ENCODE data around the gene GREB1. TPM values are rescaled to one million over a fixed set of nuclear protein-coding genes. Genes with fewer than 3 reads are reported as not detected.

GREB1 gene
- total RNA-seq, 1 experiment from 2014 or later, result 0.90 TPM

DNA sequence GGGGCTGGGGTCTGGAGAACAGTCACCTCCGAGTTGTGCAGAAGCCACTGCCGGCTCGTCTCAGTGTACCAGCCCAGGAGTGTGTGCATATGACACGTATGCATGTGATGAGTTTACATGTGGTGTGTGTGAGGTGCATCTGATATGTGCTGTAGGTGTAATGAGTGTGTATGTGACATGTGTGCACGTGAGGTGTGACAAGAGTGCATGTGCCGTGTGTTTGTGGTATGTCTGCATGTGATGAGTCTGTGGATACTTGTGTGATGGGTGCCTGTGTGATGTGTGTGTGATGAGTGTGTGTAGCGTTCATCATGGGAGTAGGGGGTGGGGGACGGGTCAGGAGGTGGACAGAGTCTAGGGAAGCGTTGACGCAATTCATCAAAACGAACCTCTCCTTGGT is 123.3 kb downstream of the GREB1 start:
- TF ChIP-seq, protein P1, sequence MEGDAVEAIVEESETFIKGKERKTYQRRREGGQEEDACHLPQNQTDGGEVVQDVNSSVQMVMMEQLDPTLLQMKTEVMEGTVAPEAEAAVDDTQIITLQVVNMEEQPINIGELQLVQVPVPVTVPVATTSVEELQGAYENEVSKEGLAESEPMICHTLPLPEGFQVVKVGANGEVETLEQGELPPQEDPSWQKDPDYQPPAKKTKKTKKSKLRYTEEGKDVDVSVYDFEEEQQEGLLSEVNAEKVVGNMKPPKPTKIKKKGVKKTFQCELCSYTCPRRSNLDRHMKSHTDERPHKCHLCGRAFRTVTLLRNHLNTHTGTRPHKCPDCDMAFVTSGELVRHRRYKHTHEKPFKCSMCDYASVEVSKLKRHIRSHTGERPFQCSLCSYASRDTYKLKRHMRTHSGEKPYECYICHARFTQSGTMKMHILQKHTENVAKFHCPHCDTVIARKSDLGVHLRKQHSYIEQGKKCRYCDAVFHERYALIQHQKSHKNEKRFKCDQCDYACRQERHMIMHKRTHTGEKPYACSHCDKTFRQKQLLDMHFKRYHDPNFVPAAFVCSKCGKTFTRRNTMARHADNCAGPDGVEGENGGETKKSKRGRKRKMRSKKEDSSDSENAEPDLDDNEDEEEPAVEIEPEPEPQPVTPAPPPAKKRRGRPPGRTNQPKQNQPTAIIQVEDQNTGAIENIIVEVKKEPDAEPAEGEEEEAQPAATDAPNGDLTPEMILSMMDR (IDR thresholded peaks at IDR 0.05; ENCODE audit: unreplicated experiment), result no peak
- intact Hi-C loops (cut with micrococcal nuclease; ENCODE audit: unreplicated experiment), result no loop called here
- no TSS peak for BruUV-seq (replicated peaks)
- no peaks in the 10 kb centered on the region for H3K36me3 Mint-ChIP-seq (ENCODE audit: insufficient read depth, unreplicated experiment)
- no peak for DNase-seq
- H3K4me3 Mint-ChIP-seq (ENCODE audit: low read depth, unreplicated experiment), result peak overlapping the region; percentile 62
- no peak overlapping the region for H3K27ac Mint-ChIP-seq (ENCODE audit: unreplicated experiment)
- H3K4me1 Mint-ChIP-seq (ENCODE audit: low read depth, unreplicated experiment), result peaks cover 10% of the 10 kb centered on the region
- CTCF ChIA-PET, result interaction anchor here (0.8 to 1.0 kb wide), 2 partner anchors 23 to 73 kb away, joined by 3 read pairs; no protein-coding TSS in a partner anchor
- H3K27me3 Mint-ChIP-seq (ENCODE audit: unreplicated experiment), result peaks cover 35% of the 10 kb centered on the region
- peaks cover 3% of the 10 kb centered on the region for H3K9me3 Mint-ChIP-seq (ENCODE audit: low read depth, unreplicated experiment)

DNA sequence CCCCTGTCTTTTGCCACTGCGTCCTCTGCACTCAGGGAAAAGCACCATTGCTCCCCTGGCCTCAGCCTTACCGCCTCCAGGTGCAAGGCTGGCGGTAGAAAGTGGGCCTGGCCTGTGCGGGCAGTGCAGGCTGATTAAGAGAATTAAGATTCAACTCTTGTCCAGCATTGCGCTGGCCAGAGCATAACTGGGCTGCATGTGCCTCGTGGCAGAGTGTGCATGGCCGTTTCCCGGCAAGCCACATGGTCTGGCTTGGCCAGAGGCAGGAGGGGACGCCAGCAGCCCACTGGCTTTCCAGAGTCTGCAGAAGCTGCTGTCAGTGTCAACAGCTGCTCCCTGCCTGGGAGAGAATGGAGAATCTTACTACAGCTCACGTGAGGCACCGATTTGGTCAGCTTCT is 123.8 kb downstream of the GREB1 start:
- H3K36me3 Mint-ChIP-seq (ENCODE audit: insufficient read depth, unreplicated experiment), result no peaks in the 10 kb centered on the region
- TF ChIP-seq, protein P1 (IDR thresholded peaks at IDR 0.05; ENCODE audit: unreplicated experiment), result no peak
- H3K4me3 Mint-ChIP-seq (ENCODE audit: low read depth, unreplicated experiment), result no peak overlapping the region
- H3K9me3 Mint-ChIP-seq (ENCODE audit: low read depth, unreplicated experiment), result peaks cover 3% of the 10 kb centered on the region
- H3K4me1 Mint-ChIP-seq (ENCODE audit: low read depth, unreplicated experiment), result peaks cover 10% of the 10 kb centered on the region
- intact Hi-C loops (cut with micrococcal nuclease; ENCODE audit: unreplicated experiment), result no loop called here
- CTCF ChIA-PET, result no interaction called here
- BruUV-seq (replicated peaks), result no TSS peak
- no peak overlapping the region for H3K27ac Mint-ChIP-seq (ENCODE audit: unreplicated experiment)
- H3K27me3 Mint-ChIP-seq (ENCODE audit: unreplicated experiment), result peaks cover 36% of the 10 kb centered on the region
- no peak for DNase-seq

DNA sequence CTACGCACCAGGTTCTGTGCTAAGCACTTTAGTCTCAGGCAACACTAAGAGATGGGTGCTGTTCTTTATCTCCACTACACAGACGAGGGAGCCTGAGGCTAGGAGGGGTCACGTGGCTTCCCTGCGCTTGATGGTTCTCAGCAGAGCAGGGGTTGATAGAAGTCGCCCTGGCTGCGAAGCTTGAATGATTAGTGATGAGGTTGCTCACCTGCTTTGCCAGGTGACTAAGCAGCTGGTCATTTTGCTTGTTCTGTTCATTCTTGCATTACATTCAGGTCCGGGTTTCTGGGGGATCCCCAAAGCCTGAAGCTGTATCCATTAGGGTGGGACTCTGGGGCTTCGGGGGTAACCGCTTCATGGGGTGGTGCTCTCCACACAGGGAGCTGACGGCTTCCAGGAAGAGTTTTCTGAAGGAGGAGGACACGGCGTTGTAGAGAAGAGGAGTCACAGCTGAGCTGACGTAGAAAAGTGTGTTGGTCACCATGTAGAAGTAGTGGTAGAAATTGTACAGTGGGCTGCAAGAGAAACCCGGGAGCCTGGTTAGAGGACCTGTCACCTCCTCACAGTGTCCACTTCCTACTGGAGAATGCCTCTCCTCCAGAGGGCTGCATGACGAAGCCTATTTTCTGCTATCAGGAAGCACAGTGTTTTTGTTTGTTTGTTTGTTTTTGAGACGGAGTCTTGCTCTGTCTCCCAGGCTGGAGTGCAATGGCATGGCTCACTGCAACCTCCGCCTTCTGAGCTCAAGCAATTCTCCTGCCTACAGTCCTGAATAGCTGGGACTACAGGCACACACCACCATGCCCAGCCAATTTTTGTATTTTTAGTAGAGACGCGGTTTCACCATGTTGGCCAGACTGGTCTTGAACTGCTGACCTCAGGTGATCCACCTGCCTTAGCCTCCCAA is 124.6 kb downstream of the GREB1 start:
- Mint-ChIP-seq H3K27ac (ENCODE audit: unreplicated experiment) (no peak overlapping the region), H3K27me3 (ENCODE audit: unreplicated experiment) (peaks cover 36% of the 10 kb centered on the region), H3K4me3 (ENCODE audit: low read depth, unreplicated experiment) (no peak overlapping the region), H3K9me3 (ENCODE audit: low read depth, unreplicated experiment) (peaks cover 3% of the 10 kb centered on the region), H3K36me3 (ENCODE audit: insufficient read depth, unreplicated experiment) (no peaks in the 10 kb centered on the region), H3K4me1 (ENCODE audit: low read depth, unreplicated experiment) (peaks cover 16% of the 10 kb centered on the region)
- no peak for DNase-seq
- CTCF ChIA-PET, result no interaction called here
- TF ChIP-seq, protein P1 (IDR thresholded peaks at IDR 0.05; ENCODE audit: unreplicated experiment), result no peak
- BruUV-seq (replicated peaks), result no TSS peak
- intact Hi-C loops (cut with micrococcal nuclease; ENCODE audit: unreplicated experiment), result no loop called here

DNA sequence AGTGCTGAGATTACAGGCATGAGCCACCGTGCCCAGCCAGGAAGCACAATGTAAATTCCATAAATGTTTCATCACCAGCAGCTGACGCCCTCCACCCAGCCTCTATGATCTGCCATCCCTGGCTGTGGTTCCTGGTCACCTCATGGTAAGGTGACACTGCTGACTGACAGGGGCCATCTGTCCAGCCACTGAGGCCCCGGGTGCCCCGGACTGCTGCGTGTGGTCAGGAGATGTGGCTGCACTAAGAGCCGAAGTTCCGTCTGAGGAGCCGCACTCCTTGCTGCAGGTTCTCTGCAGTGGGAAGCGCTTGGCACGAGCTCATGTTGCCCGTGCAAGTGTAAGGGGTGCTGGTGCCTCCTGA is 125.2 kb downstream of the GREB1 start:
- BruUV-seq (replicated peaks), result no TSS peak
- H3K4me1 Mint-ChIP-seq (ENCODE audit: low read depth, unreplicated experiment), result peaks cover 22% of the 10 kb centered on the region
- H3K27me3 Mint-ChIP-seq (ENCODE audit: unreplicated experiment), result peaks cover 36% of the 10 kb centered on the region
- DNase-seq, result no peak
- intact Hi-C loops (cut with micrococcal nuclease; ENCODE audit: unreplicated experiment), result no loop called here
- H3K36me3 Mint-ChIP-seq (ENCODE audit: insufficient read depth, unreplicated experiment), result no peaks in the 10 kb centered on the region
- H3K27ac Mint-ChIP-seq (ENCODE audit: unreplicated experiment), result no peak overlapping the region
- peaks cover 3% of the 10 kb centered on the region for H3K9me3 Mint-ChIP-seq (ENCODE audit: low read depth, unreplicated experiment)
- TF ChIP-seq, protein P1 (IDR thresholded peaks at IDR 0.05; ENCODE audit: unreplicated experiment), result no peak
- CTCF ChIA-PET, result no interaction called here
- no peak overlapping the region for H3K4me3 Mint-ChIP-seq (ENCODE audit: low read depth, unreplicated experiment)

All from Calu3 (cell line).